Left colon (tissue), 2 donors: Measurements from ENCODE around the gene GPR158. TPM values are rescaled to one million over a fixed set of nuclear protein-coding genes. Genes with fewer than 3 reads are reported as not detected.

ENCODE experiments used
- ATAC-seq: fragments of 200-7000 bp; cut with Tn5 transposase; one replicate; pipeline ENCODE4 v1.9.1; 2020; ENCODE audit warnings: mild to moderate bottlenecking, moderate library complexity
- DNase-seq, 2 donors: peaks; one replicate each; pipeline ENCODE4 v3.0.0-alpha.2; 2020
- intact Hi-C, 2 donors: fragments of 100-400 bp; cut with DNase I in 1 of 2; cut with micrococcal nuclease in 1 of 2; formaldehyde crosslinking; loops; one replicate each; pipeline versions ENCODE4 v1.11.2 to v1.14.0; 2022; cut with DNase I, micrococcal nuclease
- total RNA-seq, 2 donors: library from RNA; stranded (reverse); fragmentation: NEBNext Ultra II Directional; extraction: Animal tissue kit (Norgen Biotek cat#: 25700); gene quantifications; one replicate each; pipeline ENCODE4 v1.2.1, GENCODE V29; 2021
- donor health status: DM: no; HTN: no; CAD: no.
- donor health status: DM: yes; HTN: yes; CAD: no.

GPR158 gene
- total RNA-seq, 2 donors from 2014 or later, result 0.15 to 0.42 TPM

DNA sequence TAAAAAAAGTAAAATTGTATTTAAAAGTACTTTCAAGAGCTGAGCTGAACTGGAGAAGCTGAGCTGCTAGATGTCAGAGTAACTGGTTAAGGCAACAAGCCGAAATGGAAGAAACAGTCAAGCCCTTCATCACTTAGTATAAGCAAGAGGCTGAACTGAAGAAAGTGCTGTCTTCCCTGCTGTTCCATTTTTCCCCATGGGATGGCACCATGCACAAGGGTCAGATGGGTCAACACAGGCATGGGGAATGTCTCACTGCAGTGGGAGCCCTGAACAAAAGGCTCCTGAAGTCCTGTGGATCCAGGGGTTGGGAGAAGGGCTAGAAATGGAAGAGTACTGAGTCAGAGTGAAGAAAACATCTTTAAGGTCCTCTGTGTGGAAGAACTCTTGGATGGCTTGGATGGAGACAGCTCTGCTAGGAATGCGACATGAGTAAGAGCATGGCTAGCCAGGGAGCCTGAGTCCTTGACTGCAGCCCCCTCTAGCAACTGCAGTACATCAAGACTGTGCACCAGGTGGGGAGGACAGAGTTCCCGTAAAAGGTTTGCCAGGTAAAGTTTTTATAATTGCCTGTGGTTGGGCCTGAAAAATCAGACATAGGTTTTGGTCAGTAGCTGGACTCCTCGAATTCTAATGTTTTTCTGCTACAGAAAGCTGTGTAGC, 348.3 kb downstream of the GPR158 start:
- DNase-seq (no peak), ATAC-seq (no peak)
- intact Hi-C loops, result no loop called here

DNA sequence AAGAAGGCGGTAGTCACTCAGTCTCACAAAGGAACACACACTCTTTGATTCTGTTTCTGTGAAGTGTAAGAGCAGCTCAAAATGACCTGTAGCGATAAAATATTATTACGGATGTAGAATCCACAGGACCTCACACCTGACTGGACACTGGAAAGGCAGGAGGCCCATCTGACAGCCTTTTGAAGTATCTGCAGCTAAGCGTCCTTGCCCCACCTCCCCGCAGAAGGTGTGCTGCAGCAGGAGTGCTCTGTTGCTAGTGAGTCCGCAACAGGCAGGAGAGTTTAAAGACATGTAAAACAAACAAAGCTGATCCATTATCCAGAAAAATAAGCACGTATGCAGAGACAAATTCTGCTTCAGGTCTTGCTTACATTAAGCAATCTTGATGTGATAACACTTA, 355.5 kb downstream of the GPR158 start:
- DNase-seq, result no peak
- intact Hi-C loops, result no loop called here
- no peak for ATAC-seq

GRCh38 chr10:25531457-25532061, 356.8 kb downstream of the GPR158 start:
- no peak for ATAC-seq
- intact Hi-C loops, result no loop called here
- no peak for DNase-seq

DNA sequence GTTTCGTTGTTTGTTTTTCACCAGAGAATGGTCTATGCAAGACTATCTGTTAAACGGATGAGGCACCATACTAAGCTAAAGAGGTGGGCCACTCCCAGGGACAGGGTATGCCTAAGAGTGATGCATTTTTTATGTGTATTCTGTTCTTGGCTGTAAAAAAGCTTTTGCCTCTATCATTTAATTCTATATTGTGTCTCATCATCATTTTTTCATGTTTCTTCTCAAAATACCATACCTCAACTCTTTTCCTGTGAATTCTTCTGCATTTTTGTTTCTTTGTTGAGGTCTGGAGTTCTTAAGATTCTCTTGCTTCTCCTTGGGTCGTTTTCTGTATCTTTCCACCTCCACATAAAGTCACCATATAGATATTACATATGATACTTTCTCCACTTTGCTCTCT, 357.4 kb downstream of the GPR158 start:
- intact Hi-C loops, result no loop called here
- ATAC-seq (no peak), DNase-seq (no peak)

DNA sequence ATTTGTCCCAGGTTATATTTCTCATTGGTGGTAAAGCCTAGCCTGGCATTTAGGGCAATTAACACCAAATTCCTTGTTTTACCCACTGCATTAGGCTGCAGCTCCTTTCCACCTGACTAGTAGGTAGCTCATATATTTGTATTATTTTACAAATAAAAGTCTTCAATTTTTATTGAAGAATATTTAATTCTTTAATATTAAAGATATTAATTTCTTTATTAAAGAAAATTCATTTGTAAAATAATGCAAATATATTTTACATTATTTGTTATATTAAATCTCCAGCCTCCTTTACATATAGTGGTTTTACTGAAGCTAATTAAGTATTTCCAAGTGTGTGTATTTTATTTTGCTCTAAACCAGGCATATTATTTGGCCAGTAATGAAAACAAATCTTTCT, 361.2 kb downstream of the GPR158 start:
- DNase-seq (no peak), ATAC-seq (no peak)
- intact Hi-C loops, result no loop called here

DNA sequence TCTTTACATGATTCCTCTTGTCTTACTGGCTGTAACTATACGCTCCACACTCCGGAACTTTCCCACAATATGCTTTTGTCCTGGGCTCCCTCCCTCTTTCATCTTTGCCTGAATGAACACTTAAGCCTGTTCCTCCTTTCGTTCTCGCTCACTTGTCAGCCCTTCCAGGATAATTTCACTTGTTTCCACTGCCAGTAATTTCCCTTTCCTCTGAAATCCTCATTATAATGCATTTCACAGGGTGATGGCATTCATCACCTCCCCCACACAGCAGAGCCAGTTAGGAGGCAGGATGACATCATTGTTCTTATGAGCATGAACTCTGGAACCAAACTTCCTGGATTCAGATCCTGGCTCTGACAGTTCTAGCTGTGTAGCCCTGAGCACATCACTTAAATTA, 372.6 kb downstream of the GPR158 start:
- ATAC-seq (no peak), DNase-seq (no peak)
- intact Hi-C loops, result no loop called here

- intact Hi-C loops, result no loop called here
- DNase-seq, result no peak
- ATAC-seq, result no peak
These were observed 377.6 kb downstream of the GPR158 start for GRCh38 chr10:25552283-25552919.

- intact Hi-C loops, result no loop called here
- ATAC-seq, result no peak
- DNase-seq, result no peak
These were observed 381.1 kb downstream of the GPR158 start for GRCh38 chr10:25555865-25556264.

- no peak for ATAC-seq
- intact Hi-C loops, result no loop called here
- no peak for DNase-seq
These were observed 381.7 kb downstream of the GPR158 start for GRCh38 chr10:25556457-25556856.

DNA sequence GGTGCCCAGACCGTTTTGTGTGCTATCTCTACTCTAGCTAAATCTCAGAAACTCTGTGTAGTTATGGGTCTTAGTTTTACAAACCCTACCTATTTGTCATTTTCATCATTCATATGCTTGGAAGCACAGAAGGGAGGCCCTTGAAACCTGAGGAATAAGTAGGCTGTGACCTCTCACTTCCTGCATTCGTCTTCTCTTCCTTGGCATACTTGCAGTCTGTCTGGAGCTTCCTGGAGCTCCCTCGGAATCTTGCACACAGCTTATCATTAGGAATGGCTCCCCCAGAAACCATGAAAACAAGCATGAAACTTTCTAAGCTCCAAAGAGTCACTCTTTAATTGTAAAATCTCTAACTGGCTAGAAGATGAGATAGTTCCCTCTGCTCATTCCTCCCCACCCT, 382.3 kb downstream of the GPR158 start:
- no peak for ATAC-seq
- intact Hi-C loops, result no loop called here
- DNase-seq, result no peak

GRCh38 chr10:25561758-25562157, 387.0 kb downstream of the GPR158 start:
- DNase-seq, result no peak
- intact Hi-C loops, result no loop called here
- no peak for ATAC-seq

GRCh38 chr10:25562547-25562946, 387.7 kb downstream of the GPR158 start:
- ATAC-seq (no peak), DNase-seq (no peak)
- intact Hi-C loops, result no loop called here

DNA sequence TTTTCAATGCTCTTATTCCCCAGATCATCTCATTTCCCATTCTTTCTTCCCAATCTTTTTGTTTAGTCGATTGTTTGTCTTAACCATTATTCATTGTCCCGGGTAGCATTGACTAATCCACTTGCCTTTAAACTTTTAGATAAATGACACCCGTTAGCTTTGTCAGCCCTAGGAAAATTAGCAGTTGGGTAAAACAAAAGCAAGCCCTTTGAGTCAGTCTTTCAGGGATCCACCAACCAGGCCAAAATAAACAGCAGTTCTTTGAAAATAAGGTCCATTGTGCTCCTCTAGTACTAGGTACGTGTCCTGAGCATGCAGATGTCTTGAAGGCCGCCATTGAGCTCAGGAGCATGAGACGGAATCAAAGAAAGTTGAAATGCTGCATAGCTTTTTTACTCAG, 389.6 kb downstream of the GPR158 start:
- no peak for DNase-seq
- no peak for ATAC-seq
- intact Hi-C loops, result no loop called here

- DNase-seq (no peak), ATAC-seq (no peak)
- intact Hi-C loops, result no loop called here
These were observed 390.8 kb downstream of the GPR158 start for GRCh38 chr10:25565570-25565969.

- ATAC-seq (no peak), DNase-seq (no peak)
- intact Hi-C loops, result no loop called here
These were observed 398.5 kb downstream of the GPR158 start for GRCh38 chr10:25573316-25573715.

GRCh38 chr10:25575343-25575742, 400.5 kb downstream of the GPR158 start:
- intact Hi-C loops, result no loop called here

DNA sequence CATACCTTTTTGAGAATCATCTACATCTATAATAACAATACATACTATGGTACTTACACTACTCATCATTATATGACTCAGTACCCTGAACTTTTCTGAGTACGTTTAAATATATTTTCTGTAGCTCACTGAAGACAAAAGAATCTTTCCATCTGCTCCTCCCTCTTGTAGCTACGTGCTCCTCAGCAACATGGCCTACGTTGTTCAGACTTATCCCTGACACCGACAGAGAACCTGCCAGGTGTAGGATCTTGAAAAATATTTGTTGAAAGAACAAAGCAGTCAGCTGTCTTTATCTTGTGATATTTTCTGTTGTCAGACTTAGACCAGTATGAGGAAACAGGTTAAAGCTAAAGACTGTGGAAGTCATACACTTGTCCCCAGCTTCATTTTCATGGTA, 403.3 kb downstream of the GPR158 start:
- ATAC-seq (no peak), DNase-seq (no peak)
- intact Hi-C loops, result no loop called here

More at GRCh38 chr10:25575343-25575742, 400.5 kb downstream of the GPR158 start:
- ATAC-seq, result no peak
- no peak for DNase-seq

DNA sequence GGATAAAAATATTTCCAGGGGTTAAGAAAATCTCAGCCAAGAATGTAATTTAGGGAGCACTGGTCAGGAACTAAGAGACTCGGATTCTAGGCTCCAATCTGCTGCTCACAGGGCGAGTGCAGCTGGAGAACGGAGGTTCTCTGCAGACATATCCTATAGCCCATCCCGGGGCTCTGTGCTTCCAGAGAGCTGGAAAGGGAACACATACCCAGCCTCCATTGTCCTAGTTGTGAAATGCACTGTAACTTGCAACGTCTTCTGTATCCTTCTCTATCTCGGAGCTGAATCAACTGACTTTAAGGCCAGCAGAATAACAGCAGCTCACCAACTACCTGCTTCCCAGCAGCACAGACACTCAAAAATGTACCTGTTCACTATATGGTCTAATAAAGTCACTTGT, 408.2 kb downstream of the GPR158 start:
- DNase-seq, result no peak
- intact Hi-C loops, result no loop called here
- no peak for ATAC-seq

DNA sequence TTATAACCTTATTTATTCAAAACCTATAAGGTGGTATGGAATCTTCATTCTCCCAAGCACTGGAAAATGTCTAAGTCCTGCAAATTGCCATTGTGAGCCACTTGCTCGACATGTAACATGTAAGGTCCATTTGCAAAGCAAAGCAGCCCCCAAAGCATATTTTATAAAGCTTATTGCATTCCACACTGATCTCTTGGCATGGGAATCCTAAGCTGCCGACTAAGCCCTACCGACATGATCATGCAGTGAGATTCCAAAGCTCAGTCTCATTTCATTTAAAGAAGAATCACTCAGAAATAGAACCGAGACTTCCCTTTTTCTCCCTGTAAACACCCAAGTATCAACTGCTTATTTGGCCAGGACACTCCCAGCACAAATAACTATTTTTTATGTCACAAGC, 425.9 kb downstream of the GPR158 start:
- intact Hi-C loops, result no loop called here
- ATAC-seq (no peak), DNase-seq (no peak)

- ATAC-seq (no peak), DNase-seq (no peak)
- intact Hi-C loops, result no loop called here
These were observed 429.8 kb downstream of the GPR158 start for GRCh38 chr10:25604591-25604990.

GRCh38 chr10:25614652-25615051, 439.9 kb downstream of the GPR158 start:
- DNase-seq (no peak), ATAC-seq (no peak)
- intact Hi-C loops, result no loop called here
